WTC11 (cell line): ENCODE results near the gene METTL6. TPM values are rescaled to one million over a fixed set of nuclear protein-coding genes. Genes with fewer than 3 reads are reported as not detected.
"Not testable (repeated sequence)": the region's sequence is repeated elsewhere in the genome, so short reads cannot be mapped to it uniquely, and the experiment has no call there.

Experiments used
- ATAC-seq: fragments of 200-7000 bp; cut with Tn5 transposase; 2 replicates; pipeline ENCODE4 v1.10.0; 2021; ENCODE audit warnings: mild to moderate bottlenecking, moderate library complexity
- CTCF ChIA-PET: fragments of 300-600 bp; sonication (Branson Sonifier 250); formaldehyde crosslinking; loops from one replicate; lab custom pipeline; 2021; ENCODE audit warnings: antibody characterized with exemption; lab: Charles Lee
- POLR2A ChIA-PET: fragments of 350-600 bp; sonication (Branson Sonifier 250); formaldehyde crosslinking; loops from one replicate; lab custom pipeline; 2021; ENCODE audit warnings: antibody characterized with exemption; lab: Charles Lee
- DNase-seq: peaks from one replicate; pipeline ENCODE4 v3.0.0; 2021; ENCODE audit warnings: low spot score
- H3K27ac Mint-ChIP-seq: 2 replicates; pipeline ENCODE4 v1.8.0; 2021; ENCODE audit warnings: mixed read lengths
- H3K27me3 Mint-ChIP-seq: 2 replicates; pipeline ENCODE4 v1.8.0; 2021; ENCODE audit warnings: low read depth, mild to moderate bottlenecking, moderate library complexity, mixed read lengths
- H3K36me3 Mint-ChIP-seq: 2 replicates; pipeline ENCODE4 v1.8.0; 2021; ENCODE audit warnings: mixed read lengths
- H3K4me1 Mint-ChIP-seq: 2 replicates; pipeline ENCODE4 v1.8.0; 2022; ENCODE audit warnings: mixed read lengths
- H3K4me3 Mint-ChIP-seq: 2 replicates; pipeline ENCODE4 v1.8.0; 2021; ENCODE audit warnings: mild to moderate bottlenecking, moderate library complexity, mixed read lengths
- H3K9me3 Mint-ChIP-seq: 2 replicates; pipeline ENCODE4 v1.8.0; 2021; ENCODE audit warnings: mixed read lengths
- ATF1 ChIP-seq: sonication (generic); formaldehyde crosslinking; IDR thresholded peaks from 2 replicates; pipeline ENCODE4 v1.8.1; 2023; ENCODE audit warnings: mild to moderate bottlenecking, moderate library complexity, missing genetic modification reagents
- ATF2 ChIP-seq: sonication (generic); formaldehyde crosslinking; IDR thresholded peaks from 2 replicates; pipeline ENCODE4 v1.8.1; 2022; ENCODE audit warnings: low read depth, missing genetic modification reagents, borderline replicate concordance
- ATF3 ChIP-seq: sonication (generic); formaldehyde crosslinking; conservative IDR thresholded peaks from 2 replicates; pipeline ENCODE4 v1.8.1; 2022; ENCODE audit warnings: mild to moderate bottlenecking, missing genetic modification reagents
- CBFB ChIP-seq: sonication (generic); formaldehyde crosslinking; IDR thresholded peaks from 2 replicates; pipeline ENCODE4 v1.8.1; 2022; ENCODE audit warnings: mild to moderate bottlenecking, low read depth, missing genetic modification reagents
- E2F5 ChIP-seq: sonication (generic); formaldehyde crosslinking; IDR thresholded peaks from 2 replicates; pipeline ENCODE4 v1.8.1; 2022; ENCODE audit warnings: mild to moderate bottlenecking, moderate library complexity, missing genetic modification reagents
- ELF4 ChIP-seq: sonication (generic); formaldehyde crosslinking; IDR thresholded peaks from 2 replicates; pipeline ENCODE4 v1.8.1; 2022; ENCODE audit warnings: low read depth, mild to moderate bottlenecking, moderate library complexity, missing genetic modification reagents
- EMX1 ChIP-seq: fragments of 250-450 bp; sonication (Bioruptor Pico); IDR thresholded peaks from 2 replicates; pipeline ENCODE4 v1.8.0; 2021; ENCODE audit warnings: mild to moderate bottlenecking
- HMGA2 ChIP-seq: fragments of 250-450 bp; sonication (Bioruptor Pico); IDR thresholded peaks from 2 replicates; pipeline ENCODE4 v1.4.0; 2021; ENCODE audit warnings: mild to moderate bottlenecking, moderate library complexity
- IRF2 ChIP-seq: sonication (generic); formaldehyde crosslinking; IDR thresholded peaks from 2 replicates; pipeline ENCODE4 v1.8.0; 2022; ENCODE audit warnings: low read depth, missing genetic modification reagents, borderline replicate concordance
- KAT7 ChIP-seq: sonication (generic); formaldehyde crosslinking; IDR thresholded peaks from 2 replicates; pipeline ENCODE4 v1.8.1; 2023; ENCODE audit warnings: missing genetic modification reagents, mild to moderate bottlenecking, borderline replicate concordance
- MXD4 ChIP-seq: fragments of 250-450 bp; sonication (Bioruptor Pico); IDR thresholded peaks from 2 replicates; pipeline ENCODE4 v1.8.0; 2021; ENCODE audit warnings: mild to moderate bottlenecking, moderate library complexity, borderline replicate concordance
- PREB ChIP-seq: sonication (generic); formaldehyde crosslinking; IDR thresholded peaks from 2 replicates; pipeline ENCODE4 v1.8.1; 2022; ENCODE audit warnings: mild to moderate bottlenecking, missing genetic modification reagents, moderate library complexity, borderline replicate concordance
- PRRX2 ChIP-seq: fragments of 250-450 bp; sonication (Bioruptor Pico); IDR thresholded peaks from 2 replicates; pipeline ENCODE4 v1.8.0; 2021; ENCODE audit warnings: mild to moderate bottlenecking
- RORB ChIP-seq: fragments of 250-450 bp; sonication (Bioruptor Pico); IDR thresholded peaks from 2 replicates; pipeline ENCODE4 v1.9.0; 2021; ENCODE audit warnings: mild to moderate bottlenecking
- SMAD3 ChIP-seq: sonication (generic); formaldehyde crosslinking; IDR thresholded peaks from 2 replicates; pipeline ENCODE4 v1.8.0; 2022; ENCODE audit warnings: missing genetic modification reagents, mild to moderate bottlenecking, borderline replicate concordance
- SOX15 ChIP-seq: fragments of 250-450 bp; sonication (Bioruptor Pico); IDR thresholded peaks from 2 replicates; pipeline ENCODE4 v1.9.0; 2021; ENCODE audit warnings: mild to moderate bottlenecking
- STAT6 ChIP-seq: sonication (generic); formaldehyde crosslinking; conservative IDR thresholded peaks from 2 replicates; pipeline ENCODE4 v1.8.1; 2023; ENCODE audit warnings: mild to moderate bottlenecking, low read depth, missing genetic modification reagents, moderate library complexity
- TP53 ChIP-seq: sonication (generic); formaldehyde crosslinking; IDR thresholded peaks from 2 replicates; pipeline ENCODE4 v1.8.1; 2023; ENCODE audit warnings: mild to moderate bottlenecking, missing genetic modification reagents
- USF1 ChIP-seq: sonication (generic); formaldehyde crosslinking; IDR thresholded peaks from 2 replicates; pipeline ENCODE4 v1.8.0; 2022; ENCODE audit warnings: mild to moderate bottlenecking, missing genetic modification reagents
- ZNF121 ChIP-seq: sonication (generic); formaldehyde crosslinking; IDR thresholded peaks from 2 replicates; pipeline ENCODE4 v1.8.0; 2023; ENCODE audit warnings: missing genetic modification reagents
- ZNF423 ChIP-seq: fragments of 250-450 bp; sonication (Bioruptor Pico); IDR thresholded peaks from 2 replicates; pipeline ENCODE4 v2.1.2; 2022; ENCODE audit warnings: mild to moderate bottlenecking, moderate library complexity
- ZNF671 ChIP-seq: fragments of 250-450 bp; sonication (Bioruptor Pico); IDR thresholded peaks from 2 replicates; pipeline ENCODE4 v1.8.0; 2021; ENCODE audit warnings: mild to moderate bottlenecking
- total RNA-seq: library from RNA; stranded (reverse); gene quantifications from 3 replicates; pipeline ENCODE4 v1.2.3, GENCODE V29; 2021

Gene METTL6
- total RNA-seq, 1 experiment from 2014 or later, result 13.7 TPM

GRCh38 chr3:15420871-15421270 is 6.5 kb downstream of the METTL6 start:
- DNase-seq (no peak), ATAC-seq (no peak)
- H3K36me3 Mint-ChIP-seq, result peaks cover 38% of the 10 kb centered on the region
- no peaks in the 10 kb centered on the region for H3K9me3 Mint-ChIP-seq
- ChIA-PET POLR2A (no interaction called here), CTCF (no interaction called here)
- TF ChIP-seq ATF3 (CRISPR knock-in tag) (no peak), USF1 (CRISPR knock-in tag) (no peak), PRRX2 (CRISPR knock-in tag) (no peak), STAT6 (CRISPR knock-in tag) (no peak), IRF2 (CRISPR knock-in tag) (no peak), MXD4 (CRISPR knock-in tag) (no peak), ZNF671 (no peak), KAT7 (CRISPR knock-in tag) (no peak), RORB (no peak), ZNF121 (CRISPR knock-in tag) (no peak), HMGA2 (no peak)
- H3K4me1 Mint-ChIP-seq, result peaks cover 2% of the 10 kb centered on the region; the same call in 1 of the 2 replicates
- no peak overlapping the region for H3K4me3 Mint-ChIP-seq
- no peak overlapping the region for H3K27ac Mint-ChIP-seq
- H3K27me3 Mint-ChIP-seq, result no peaks in the 10 kb centered on the region

- H3K36me3 Mint-ChIP-seq, result peaks cover 42% of the 10 kb centered on the region
- POLR2A ChIA-PET, ATAC-seq: not testable (repeated sequence)
Measured at GRCh38 chr3:15410966-15411365, 16.4 kb downstream of the METTL6 start.

GRCh38 chr3:15409774-15410173 is 17.6 kb downstream of the METTL6 start:
- no peak for ATAC-seq
- TF ChIP-seq PREB (no peak), SMAD3 (no peak), E2F5 (CRISPR knock-in tag) (no peak), TP53 (no peak), ATF2 (no peak), CBFB (CRISPR knock-in tag) (no peak), ATF1 (CRISPR knock-in tag) (no peak), ZNF423 (CRISPR knock-in tag) (no peak), SOX15 (CRISPR knock-in tag) (no peak), ELF4 (CRISPR knock-in tag) (no peak), EMX1 (CRISPR knock-in tag) (no peak), MXD4 (CRISPR knock-in tag) (no peak)
- TF ChIP-seq, all 79 proteins: peak for 0
- no peaks in the 10 kb centered on the region for H3K27me3 Mint-ChIP-seq

More at GRCh38 chr3:15410966-15411365, 16.4 kb downstream of the METTL6 start:
- CTCF ChIA-PET, H3K9me3 Mint-ChIP-seq, DNase-seq, H3K4me3 Mint-ChIP-seq, H3K4me1 Mint-ChIP-seq, H3K27me3 Mint-ChIP-seq, H3K27ac Mint-ChIP-seq: not testable (repeated sequence)

More at GRCh38 chr3:15409774-15410173, 17.6 kb downstream of the METTL6 start:
- H3K36me3 Mint-ChIP-seq, result peaks cover 30% of the 10 kb centered on the region
- H3K27ac Mint-ChIP-seq, result no peak overlapping the region
- ChIA-PET POLR2A (no interaction called here), CTCF (interaction anchor here (1.2 kb wide), 1 partner anchor 142 kb away, joined by 4 read pairs; no protein-coding TSS in a partner anchor)
- no peak overlapping the region for H3K4me3 Mint-ChIP-seq
- no peak for DNase-seq
- no peaks in the 10 kb centered on the region for H3K9me3 Mint-ChIP-seq
- no peaks in the 10 kb centered on the region for H3K4me1 Mint-ChIP-seq
